ENCODE results near the gene CDK10.
"Not testable (repeated sequence)": the region's sequence is repeated elsewhere in the genome, so short reads cannot be mapped to it uniquely, and the experiment has no call there.

The CDK10 gene

DNA sequence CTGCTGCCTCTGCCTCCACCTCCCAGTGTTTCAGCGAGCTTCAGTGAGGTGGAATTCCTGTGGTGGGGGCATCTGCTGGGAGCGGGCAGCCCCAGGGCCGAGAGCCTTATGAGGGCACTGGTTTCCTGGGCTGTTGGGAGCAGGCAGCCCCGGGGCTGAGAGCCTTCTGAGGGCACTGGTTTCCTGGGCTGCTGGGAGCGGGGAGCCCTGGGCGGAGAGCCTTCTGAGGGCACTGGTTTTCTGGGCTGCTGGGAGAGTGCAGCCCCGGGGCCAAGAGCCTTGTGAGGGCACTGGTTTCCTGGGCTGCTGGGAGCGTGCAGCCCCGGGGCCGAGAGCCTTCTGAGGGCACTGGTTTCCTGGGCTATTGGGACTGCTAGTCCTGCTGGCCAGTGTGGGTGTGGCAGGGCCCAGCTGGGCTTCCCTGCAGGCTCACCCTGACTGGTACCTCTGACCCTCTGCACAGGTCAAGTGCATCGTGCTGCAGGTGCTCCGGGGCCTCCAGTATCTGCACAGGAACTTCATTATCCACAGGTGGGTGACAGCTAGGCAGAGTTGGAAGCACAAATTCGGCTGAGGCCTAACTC is 5.6 kb downstream of the CDK10 start:
- Histone ChIP-seq H3K4me3 (ENCODE audit: low read depth in 1 of 2, low read length in 2 of 2) (no peak overlapping the region), H3K9me3 (ENCODE audit: insufficient read depth, low read length, severe bottlenecking) (no peaks in the 10 kb centered on the region), H3K9ac (ENCODE audit: low read depth, low read length) (no peak overlapping the region), H4K20me1 (ENCODE audit: insufficient read depth, low read length) (peaks cover 6% of the 10 kb centered on the region; the same call in 1 of the 2 replicates), H2AFZ (ENCODE audit: low read depth, low read length) (no peak overlapping the region), H3K36me3 (ENCODE audit: insufficient read depth, low read length) (peaks cover 61% of the 10 kb centered on the region), H3K79me2 (ENCODE audit: insufficient read depth, low read length) (peaks cover 17% of the 10 kb centered on the region), H3K27ac (ENCODE audit: low read length) (no peak overlapping the region), H3K4me2 (ENCODE audit: insufficient read depth, low read length) (no peak overlapping the region), H3K4me1 (ENCODE audit: insufficient read depth, low read length) (peaks cover 14% of the 10 kb centered on the region), H3K27me3 (ENCODE audit: insufficient read depth, low read length, poor library complexity) (no peaks in the 10 kb centered on the region)
- no peak for ATAC-seq (ENCODE audit: insufficient read depth, low read depth)
- no peak for TF ChIP-seq EZH2 (IDR thresholded peaks at IDR 0.05; ENCODE audit: borderline replicate concordance, low read depth, low read length, severe bottlenecking)
- TF ChIP-seq, protein P1, sequence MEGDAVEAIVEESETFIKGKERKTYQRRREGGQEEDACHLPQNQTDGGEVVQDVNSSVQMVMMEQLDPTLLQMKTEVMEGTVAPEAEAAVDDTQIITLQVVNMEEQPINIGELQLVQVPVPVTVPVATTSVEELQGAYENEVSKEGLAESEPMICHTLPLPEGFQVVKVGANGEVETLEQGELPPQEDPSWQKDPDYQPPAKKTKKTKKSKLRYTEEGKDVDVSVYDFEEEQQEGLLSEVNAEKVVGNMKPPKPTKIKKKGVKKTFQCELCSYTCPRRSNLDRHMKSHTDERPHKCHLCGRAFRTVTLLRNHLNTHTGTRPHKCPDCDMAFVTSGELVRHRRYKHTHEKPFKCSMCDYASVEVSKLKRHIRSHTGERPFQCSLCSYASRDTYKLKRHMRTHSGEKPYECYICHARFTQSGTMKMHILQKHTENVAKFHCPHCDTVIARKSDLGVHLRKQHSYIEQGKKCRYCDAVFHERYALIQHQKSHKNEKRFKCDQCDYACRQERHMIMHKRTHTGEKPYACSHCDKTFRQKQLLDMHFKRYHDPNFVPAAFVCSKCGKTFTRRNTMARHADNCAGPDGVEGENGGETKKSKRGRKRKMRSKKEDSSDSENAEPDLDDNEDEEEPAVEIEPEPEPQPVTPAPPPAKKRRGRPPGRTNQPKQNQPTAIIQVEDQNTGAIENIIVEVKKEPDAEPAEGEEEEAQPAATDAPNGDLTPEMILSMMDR (IDR thresholded peaks at IDR 0.05; ENCODE audit: borderline replicate concordance, extremely low read depth, low read length, poor library complexity, severe bottlenecking), result no peak
- no peak for DNase-seq

DNA sequence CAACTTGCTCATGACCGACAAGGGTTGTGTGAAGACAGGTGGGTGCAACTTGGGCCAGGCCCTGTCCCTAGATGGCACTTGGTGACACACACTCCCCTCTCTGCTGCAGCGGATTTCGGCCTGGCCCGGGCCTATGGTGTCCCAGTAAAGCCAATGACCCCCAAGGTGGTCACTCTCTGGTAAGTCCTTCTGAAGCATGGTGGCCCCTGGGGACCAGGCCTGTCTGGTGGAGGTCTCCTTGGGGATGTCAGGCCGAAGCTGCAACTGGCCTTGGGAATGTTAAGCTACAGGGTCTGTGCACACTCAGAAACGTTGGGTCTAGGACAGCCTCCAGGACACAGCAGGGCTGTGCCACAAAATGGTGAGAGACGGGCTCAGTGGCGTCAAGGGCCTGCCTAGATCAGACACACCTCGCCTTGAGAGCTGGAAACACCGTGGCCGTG is 6.8 kb downstream of the CDK10 start:
- Histone ChIP-seq H3K27me3 (ENCODE audit: insufficient read depth, low read length, poor library complexity) (no peaks in the 10 kb centered on the region), H3K9me3 (ENCODE audit: insufficient read depth, low read length, severe bottlenecking) (no peaks in the 10 kb centered on the region), H3K36me3 (ENCODE audit: insufficient read depth, low read length) (peaks cover 68% of the 10 kb centered on the region), H4K20me1 (ENCODE audit: insufficient read depth, low read length) (peaks cover 12% of the 10 kb centered on the region; the same call in 1 of the 2 replicates), H3K9ac (ENCODE audit: low read depth, low read length) (no peak overlapping the region), H2AFZ (ENCODE audit: low read depth, low read length) (no peak overlapping the region), H3K27ac (ENCODE audit: low read length) (no peak overlapping the region), H3K79me2 (ENCODE audit: insufficient read depth, low read length) (peaks cover 7% of the 10 kb centered on the region), H3K4me3 (ENCODE audit: low read depth in 1 of 2, low read length in 2 of 2) (no peak overlapping the region), H3K4me2 (ENCODE audit: insufficient read depth, low read length) (no peak overlapping the region), H3K4me1 (ENCODE audit: insufficient read depth, low read length) (peaks cover 1% of the 10 kb centered on the region; the same call in 1 of the 2 replicates)
- TF ChIP-seq, protein P1 (IDR thresholded peaks at IDR 0.05; ENCODE audit: borderline replicate concordance, extremely low read depth, low read length, poor library complexity, severe bottlenecking), result no peak
- TF ChIP-seq EZH2 (IDR thresholded peaks at IDR 0.05; ENCODE audit: borderline replicate concordance, low read depth, low read length, severe bottlenecking), result no peak
- DNase-seq (no peak), ATAC-seq (ENCODE audit: insufficient read depth, low read depth) (no peak)

DNA sequence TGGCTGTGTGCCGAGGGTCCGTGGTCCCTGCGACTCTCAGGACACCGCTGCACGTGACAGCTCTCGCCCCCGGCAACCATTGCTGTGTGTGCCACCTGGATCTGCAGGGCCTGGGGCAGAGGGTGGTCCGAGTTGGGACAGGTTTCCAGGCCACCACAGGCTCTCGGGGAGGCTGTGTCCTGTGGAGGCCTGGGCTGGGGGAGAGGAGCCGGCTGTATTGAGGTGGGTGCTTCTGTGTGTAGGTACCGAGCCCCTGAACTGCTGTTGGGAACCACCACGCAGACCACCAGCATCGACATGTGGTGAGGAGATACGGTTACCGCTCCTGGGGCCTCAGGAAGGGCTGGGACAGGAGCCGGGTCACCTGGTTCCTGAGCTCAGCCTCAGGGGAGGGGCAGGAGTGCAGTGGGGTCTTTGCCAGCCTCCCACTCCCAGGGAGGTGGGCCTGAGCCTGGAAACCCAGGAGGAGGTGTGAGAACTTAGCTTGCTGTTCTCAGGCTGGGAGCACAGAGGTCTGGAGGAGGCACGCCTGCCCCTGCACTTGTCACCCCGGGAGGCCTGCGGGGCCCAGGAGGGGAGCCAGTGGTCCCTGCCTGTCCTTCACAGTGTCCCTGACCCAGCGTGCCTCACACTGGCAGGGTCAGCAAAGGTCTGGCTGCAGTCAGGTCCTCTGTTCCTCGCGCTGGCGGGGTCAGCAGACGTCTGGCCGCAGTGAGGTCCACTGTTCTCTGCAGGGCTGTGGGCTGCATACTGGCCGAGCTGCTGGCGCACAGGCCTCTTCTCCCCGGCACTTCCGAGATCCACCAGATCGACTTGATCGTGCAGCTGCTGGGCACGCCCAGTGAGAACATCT is 7.7 kb downstream of the CDK10 start:
- Histone ChIP-seq H3K9ac (ENCODE audit: low read depth, low read length) (no peak overlapping the region), H3K27ac (ENCODE audit: low read length) (no peak overlapping the region), H3K4me3 (ENCODE audit: low read depth in 1 of 2, low read length in 2 of 2) (no peak overlapping the region), H3K4me1 (ENCODE audit: insufficient read depth, low read length) (no peaks in the 10 kb centered on the region), H2AFZ (ENCODE audit: low read depth, low read length) (no peak overlapping the region), H3K36me3 (ENCODE audit: insufficient read depth, low read length) (peaks cover 65% of the 10 kb centered on the region), H3K4me2 (ENCODE audit: insufficient read depth, low read length) (no peak overlapping the region), H3K27me3 (ENCODE audit: insufficient read depth, low read length, poor library complexity) (no peaks in the 10 kb centered on the region), H3K79me2 (ENCODE audit: insufficient read depth, low read length) (peaks cover 3% of the 10 kb centered on the region; the same call in 1 of the 2 replicates), H3K9me3 (ENCODE audit: insufficient read depth, low read length, severe bottlenecking) (no peaks in the 10 kb centered on the region), H4K20me1 (ENCODE audit: insufficient read depth, low read length) (peaks cover 12% of the 10 kb centered on the region; the same call in 1 of the 2 replicates)
- ATAC-seq (ENCODE audit: insufficient read depth, low read depth), result no peak
- DNase-seq, result no peak
- TF ChIP-seq EZH2 (IDR thresholded peaks at IDR 0.05; ENCODE audit: borderline replicate concordance, low read depth, low read length, severe bottlenecking), result no peak
- TF ChIP-seq, protein P1 (IDR thresholded peaks at IDR 0.05; ENCODE audit: borderline replicate concordance, extremely low read depth, low read length, poor library complexity, severe bottlenecking), result no peak

DNA sequence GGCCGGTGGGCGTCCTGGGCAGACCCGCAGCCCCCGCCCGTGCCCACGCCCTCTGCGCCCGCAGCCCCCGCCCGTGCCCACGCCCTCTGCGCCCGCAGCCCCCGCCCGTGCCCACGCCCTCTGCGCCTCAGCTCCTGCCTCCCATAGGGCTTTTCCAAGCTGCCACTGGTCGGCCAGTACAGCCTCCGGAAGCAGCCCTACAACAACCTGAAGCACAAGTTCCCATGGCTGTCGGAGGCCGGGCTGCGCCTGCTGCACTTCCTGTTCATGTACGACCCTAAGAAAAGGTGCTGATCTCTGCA is 8.2 kb downstream of the CDK10 start:
- H3K9me3 ChIP-seq (ENCODE audit: insufficient read depth, low read length, severe bottlenecking); H3K27me3 ChIP-seq (ENCODE audit: insufficient read depth, low read length, poor library complexity); H3K27ac ChIP-seq (ENCODE audit: low read length); ATAC-seq (ENCODE audit: insufficient read depth, low read depth); H3K4me2 ChIP-seq (ENCODE audit: insufficient read depth, low read length); H2AFZ ChIP-seq (ENCODE audit: low read depth, low read length); H3K79me2 ChIP-seq (ENCODE audit: insufficient read depth, low read length); DNase-seq; H3K4me3 ChIP-seq (ENCODE audit: low read depth in 1 of 2, low read length in 2 of 2); H3K4me1 ChIP-seq (ENCODE audit: insufficient read depth, low read length); H3K9ac ChIP-seq (ENCODE audit: low read depth, low read length): not testable (repeated sequence)
- peaks cover 62% of the 10 kb centered on the region for H3K36me3 ChIP-seq (ENCODE audit: insufficient read depth, low read length)
- peaks cover 13% of the 10 kb centered on the region; the same call in 1 of the 2 replicates for H4K20me1 ChIP-seq (ENCODE audit: insufficient read depth, low read length)
